HG03139 (cell line): ENCODE measurements around the gene CALN1.
"Not testable (repeated sequence)": the region's sequence is repeated elsewhere in the genome, so short reads cannot be mapped to it uniquely, and the experiment has no call there.

ENCODE experiments used
- ATAC-seq: cut with Tn5 transposase; IDR thresholded peaks from one replicate; pipeline ENCODE4 v1.9.1; 2021; ENCODE audit not compliant: unreplicated experiment

The CALN1 gene

GRCh38 chr7:72272479-72272878, 139.7 kb downstream of the CALN1 start:
- no peak for ATAC-seq

DNA sequence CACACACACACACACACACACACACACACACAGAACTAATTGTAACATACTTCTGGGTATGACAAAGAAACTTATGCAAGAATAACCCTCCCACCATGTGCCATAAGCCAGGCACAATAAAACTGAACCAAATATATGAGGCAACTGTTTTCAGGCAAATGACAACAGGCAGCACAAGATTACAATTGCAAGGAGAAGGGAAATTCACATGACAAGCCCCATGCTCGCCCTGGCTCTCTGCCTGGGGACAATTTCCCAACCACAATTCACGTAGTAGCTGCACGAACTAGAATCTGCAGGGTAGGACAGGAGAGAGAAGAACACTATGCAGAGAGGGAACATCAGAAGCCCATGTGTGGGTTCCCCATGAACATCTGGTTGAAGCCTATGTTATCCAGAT, 143.3 kb downstream of the CALN1 start:
- ATAC-seq = no peak

- ATAC-seq = no peak
Observed at GRCh38 chr7:72268090-72268489, 144.0 kb downstream of the CALN1 start.

GRCh38 chr7:72267291-72267800, 144.8 kb downstream of the CALN1 start:
- no peak for ATAC-seq

GRCh38 chr7:72266771-72267170, 145.4 kb downstream of the CALN1 start:
- no peak for ATAC-seq

DNA sequence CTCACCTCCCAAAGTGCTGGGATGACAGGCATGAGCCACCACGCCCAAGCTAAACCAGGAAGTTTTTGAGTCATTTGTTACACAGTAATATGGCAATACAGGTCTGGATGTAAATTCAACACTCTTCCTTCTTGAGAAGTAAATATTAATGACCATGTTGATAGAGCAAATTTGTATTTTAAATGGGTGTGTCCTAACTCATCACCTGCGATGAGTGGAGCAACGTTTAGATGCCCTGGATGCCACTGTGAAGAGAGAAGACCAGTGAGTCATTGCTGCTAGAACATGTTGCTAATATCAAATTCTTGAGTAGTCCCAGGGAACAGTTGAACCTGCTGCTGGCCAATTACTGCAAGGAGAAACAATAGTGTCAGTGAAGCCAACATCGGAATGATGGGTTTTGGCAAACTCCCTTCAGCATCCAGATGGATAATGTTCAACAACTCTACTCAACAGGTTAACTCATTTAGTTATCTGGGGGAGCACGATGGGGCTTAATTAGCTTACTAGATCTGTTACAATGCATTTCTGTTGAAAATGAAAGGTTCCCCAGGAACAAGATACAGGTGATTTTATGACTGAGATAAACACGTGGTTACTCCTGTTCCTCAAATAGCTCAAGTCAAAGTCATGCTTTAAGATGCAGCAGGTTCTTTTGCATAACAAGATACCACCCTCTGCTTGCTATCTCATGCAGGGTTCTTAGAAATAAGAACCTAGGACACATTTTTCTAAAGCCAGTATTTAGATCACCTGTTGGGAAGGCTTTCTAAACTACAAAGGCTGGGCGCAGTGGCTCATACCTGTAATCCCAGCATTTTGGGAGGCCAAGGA, 146.8 kb downstream of the CALN1 start:
- ATAC-seq = no peak

DNA sequence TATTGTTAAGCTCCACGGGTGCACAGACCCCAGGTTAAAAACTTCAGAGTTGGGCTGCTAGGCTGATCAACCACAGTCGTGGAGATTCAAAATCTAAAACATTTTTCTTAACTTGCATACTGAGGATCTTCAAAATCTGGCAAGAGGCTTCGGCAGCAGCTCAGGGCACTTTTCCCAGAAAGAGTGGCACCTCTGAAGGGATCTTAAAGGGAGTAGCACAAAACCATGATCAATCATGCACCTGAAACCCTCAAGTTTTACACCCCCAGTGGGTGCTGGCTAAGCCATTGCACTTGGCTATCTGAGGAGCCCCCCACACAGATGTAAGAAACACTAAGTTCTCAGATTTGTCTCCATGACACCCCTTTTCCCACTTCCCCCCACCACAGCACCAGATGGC, 151.7 kb downstream of the CALN1 start:
- no peak for ATAC-seq

DNA sequence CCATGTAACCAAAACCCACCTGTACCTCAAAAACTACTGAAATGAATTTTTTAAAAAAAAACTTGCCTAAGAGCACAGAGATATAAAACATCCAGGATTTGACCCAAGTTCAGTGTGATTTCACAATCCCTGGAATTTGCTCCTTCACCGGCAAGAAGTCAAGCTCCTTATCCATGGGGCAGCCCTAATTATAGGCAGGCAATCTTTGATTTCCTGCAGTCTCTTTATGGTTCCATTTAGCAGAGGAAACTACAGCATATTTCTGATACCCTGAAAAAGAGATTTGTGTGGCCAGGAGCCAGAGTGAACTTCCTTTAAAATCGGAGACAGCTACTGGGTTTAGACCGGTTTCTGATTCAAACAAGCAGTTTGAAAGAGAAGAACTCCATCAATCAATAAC, 154.1 kb downstream of the CALN1 start:
- ATAC-seq = no peak

DNA sequence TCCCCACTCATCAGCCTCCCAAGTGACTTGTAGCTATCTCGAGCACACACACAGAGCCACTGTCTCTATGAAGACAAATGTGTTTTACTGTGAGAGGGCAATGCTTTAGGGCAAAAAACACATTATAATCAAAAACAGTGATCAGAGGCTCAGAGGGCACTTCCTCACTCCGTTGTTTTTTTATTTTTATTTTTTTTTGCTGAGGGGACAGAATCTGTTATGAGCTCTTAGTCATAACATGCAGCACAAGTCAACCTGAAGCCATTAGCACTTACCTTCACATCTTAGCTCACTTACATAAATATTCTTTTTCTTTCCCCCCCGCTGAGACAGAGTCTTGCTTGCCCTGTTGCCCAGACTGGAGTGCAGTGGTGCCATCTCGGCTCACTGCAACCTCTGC, 157.7 kb downstream of the CALN1 start:
- ATAC-seq = no peak

- ATAC-seq = no peak
Observed at GRCh38 chr7:72249106-72249505, 163.0 kb downstream of the CALN1 start.

GRCh38 chr7:72244826-72245398, 167.2 kb downstream of the CALN1 start:
- no peak for ATAC-seq

GRCh38 chr7:72243329-72243728, 168.8 kb downstream of the CALN1 start:
- ATAC-seq = no peak

DNA sequence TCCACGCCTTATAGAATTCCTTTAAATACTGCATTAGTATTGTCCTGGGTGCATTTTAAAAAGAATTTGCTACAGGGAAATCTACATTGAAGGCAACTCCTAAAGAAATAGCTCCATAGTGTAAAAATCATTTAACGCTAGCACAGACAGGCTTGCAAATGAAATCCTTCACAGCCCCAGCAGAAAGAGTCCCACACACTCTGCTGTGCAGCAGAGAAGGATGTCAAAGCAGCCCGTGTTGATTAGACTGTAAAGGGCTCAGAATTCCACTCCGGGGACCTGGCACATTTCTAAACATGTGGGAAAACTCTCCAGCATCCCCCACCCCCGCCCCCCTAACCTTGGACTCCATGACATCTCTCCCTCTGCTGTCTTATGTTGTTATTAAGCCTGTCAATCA, 176.8 kb downstream of the CALN1 start:
- no peak for ATAC-seq

DNA sequence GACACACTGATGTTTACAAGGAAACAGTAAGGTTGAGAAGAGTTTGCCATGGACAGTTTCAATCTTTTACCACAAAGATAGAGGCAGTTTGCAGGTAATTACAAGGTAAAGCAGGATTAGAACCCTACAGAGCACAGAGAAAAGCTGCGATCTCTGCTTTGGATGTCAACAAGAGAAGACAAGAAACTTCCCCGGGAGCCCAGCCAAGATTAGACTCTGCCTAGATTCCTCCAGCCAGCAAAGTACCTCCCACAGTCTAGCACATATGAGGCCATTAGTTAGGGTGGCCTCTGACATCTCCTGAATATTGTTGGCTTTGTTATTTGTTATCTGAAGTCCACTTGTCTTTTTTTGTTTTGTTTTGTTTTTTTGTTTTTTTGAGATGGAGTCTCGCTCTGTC, 178.1 kb downstream of the CALN1 start:
- no peak for ATAC-seq

GRCh38 chr7:72230281-72230680, 181.9 kb downstream of the CALN1 start:
- ATAC-seq = no peak

DNA sequence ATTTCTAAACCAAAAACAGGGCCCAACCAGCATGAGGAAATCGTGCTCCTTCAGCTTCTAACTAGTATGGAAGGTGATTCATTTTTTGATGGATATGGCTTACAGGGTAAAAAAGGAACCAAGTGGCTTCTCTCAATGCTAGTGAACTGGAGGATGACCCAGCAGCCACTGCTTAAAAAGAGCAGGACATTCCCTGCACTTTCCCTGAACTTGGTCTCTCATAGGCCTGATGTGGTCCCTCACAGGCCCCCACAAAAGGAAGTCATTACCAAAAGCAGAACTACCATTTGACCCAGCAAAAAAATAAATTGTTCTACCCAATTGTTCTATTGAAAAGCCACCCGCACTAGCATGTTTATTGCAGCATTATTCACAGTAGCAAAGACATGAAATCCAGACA, 188.8 kb downstream of the CALN1 start:
- ATAC-seq = no peak

DNA sequence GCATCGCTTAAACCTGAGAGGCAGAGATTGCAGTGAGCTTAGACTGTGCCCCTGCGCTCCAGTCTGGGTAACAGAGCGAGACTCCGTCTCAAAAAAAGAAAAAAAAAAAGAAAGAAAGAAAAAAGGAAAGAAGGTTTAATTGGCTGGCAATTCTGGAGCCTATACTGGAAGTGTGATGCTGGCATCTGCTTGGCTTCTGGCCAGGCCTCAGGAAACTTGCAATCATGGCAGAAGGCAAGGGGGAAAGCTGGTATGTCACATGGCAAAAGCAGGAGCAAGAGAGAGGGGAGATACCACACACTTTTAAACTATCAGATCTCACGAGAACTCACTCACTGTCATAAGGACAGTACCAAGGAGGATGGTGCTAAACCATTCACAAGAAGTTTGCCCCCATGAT, 190.0 kb downstream of the CALN1 start:
- ATAC-seq = no peak

GRCh38 chr7:72219500-72219899, 192.6 kb downstream of the CALN1 start:
- ATAC-seq = no peak

DNA sequence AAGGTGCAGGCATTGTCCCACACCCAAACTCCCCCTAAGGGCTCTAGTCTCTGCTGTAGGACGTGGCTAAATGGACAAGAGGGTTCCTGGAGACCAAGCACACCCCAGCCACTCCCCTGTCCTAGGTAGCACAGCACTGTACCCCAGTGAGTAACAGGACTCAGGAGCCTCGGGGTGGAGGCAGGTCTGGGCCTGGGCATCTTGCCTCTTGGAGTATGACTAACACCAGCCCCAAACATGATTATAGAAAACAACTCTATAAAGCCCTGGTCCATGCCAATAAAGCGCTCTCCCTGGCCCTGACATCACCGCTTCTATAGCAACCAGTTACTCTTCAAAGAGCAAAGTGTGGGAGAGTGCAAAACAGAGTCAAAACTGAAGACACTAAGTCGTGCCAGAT, 195.0 kb downstream of the CALN1 start:
- no peak for ATAC-seq

- ATAC-seq = no peak
Observed at GRCh38 chr7:72213769-72214168, 198.4 kb downstream of the CALN1 start.

DNA sequence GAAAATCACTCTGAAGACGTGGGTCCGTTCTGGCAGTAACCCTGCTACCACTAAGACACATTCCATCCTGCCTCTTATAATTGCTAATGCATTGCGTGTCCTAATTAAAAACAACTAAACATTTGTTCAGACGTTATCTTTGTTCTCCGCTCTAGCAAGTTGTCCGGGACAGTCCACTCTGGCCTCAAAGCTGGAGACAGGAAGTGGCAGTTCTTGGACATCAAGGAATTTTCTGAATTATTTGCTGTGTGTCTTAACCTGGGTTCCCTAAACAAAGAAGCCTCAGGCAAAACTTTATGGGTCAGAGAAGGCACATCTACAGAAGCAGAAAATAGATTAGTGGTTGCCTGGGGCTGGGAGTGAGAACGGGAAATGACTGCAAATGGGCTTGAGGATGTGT, 199.1 kb downstream of the CALN1 start:
- no peak for ATAC-seq

DNA sequence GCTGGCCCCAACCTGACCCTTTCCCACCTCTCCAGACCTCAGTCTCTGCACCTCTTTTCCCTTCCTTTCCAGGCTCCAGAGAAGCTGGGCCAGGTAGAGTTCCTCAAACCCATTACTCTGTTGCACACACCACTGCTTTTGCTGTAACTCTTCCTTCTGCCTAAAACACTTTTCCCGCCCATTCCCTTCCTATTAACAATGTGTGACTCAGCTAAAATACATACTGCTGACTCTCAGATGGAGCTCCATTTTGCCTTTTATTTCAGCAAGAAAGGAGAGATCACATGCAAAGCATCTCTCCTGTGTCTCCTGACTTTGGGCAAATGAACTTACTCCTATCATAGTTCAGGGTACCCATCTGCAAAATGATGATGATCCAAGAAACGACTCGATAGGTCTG, 201.0 kb downstream of the CALN1 start:
- ATAC-seq = no peak

DNA sequence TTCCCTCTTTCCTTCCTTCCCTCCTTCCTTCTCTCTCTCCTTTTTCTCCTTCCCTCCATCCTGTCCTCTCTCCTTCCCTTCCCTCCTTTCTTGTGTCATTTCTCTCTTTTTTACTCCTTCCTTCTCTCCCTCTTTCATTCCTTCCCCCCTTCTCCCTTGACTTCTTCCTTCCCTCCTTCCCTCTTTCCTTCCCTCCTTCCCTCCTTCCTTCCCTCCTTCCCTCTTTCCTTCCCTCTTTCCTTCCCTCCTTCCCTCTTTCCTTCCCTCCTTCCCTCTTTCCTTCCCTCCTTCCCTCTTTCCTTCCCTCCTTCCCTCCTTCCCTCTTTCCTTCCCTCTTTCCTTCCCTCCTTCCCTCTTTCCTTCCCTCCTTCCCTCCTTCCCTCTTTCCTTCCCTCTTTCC, 203.1 kb downstream of the CALN1 start:
- ATAC-seq = not testable (repeated sequence)
